Measurements from ENCODE around the gene ADA. TPM values are rescaled to one million over a fixed set of nuclear protein-coding genes. Genes with fewer than 3 reads are reported as not detected.
A peak's percentile ranks its signal among the peaks of the same experiment; 100 is the strongest.

ADA gene
- polyA plus RNA-seq (0.52 and 0.56 TPM in 2 replicates), polyA minus RNA-seq (0.81 TPM in 1 of 2 replicates, not detected in the other)

DNA sequence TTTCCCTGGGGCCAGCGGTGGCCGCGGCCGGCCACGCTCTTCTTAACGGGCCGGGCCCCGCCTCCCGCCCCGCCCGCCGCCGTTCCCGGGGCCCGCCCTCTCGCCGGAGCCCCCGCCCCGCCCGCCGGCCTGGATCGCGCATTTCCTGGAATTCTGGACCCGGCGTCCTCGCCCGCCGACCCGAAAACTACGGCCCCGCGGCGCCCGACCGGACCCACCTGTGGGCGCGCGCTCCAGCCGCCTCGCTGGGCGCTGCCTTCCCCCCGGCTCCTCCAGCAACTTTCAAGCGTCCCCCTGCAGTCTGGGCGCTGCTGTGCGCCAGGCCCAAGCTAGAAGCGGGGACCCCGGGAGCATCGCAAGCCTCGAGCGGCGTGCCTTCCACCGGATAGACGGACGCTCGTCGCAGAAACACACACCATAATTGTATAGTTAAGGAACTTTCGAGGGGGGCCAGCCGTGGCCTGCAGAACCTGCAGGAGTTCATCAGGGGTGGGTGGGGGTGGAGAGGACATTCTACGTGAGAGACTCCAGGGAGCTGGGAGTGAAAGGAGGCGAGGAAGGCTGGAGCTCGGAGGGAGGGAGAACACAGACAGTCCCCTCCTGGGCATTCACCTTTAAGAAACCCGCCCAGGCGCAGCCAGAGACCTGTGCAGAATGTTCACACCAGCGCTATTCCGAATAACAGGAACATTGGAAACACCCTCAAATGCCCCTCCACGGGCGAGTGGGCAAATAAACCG, at the start of gene ADA:
ADA (minus strand) TSS at position 16 of the 740 bp plus-strand sequence. CDS start 92 bp downstream, outside the sequence.
- H3K79me2 ChIP-seq (replicated peaks; ENCODE audit: insufficient read depth, low read length): no peaks in the 10 kb centered on the region
- peak within 1 kb of the TSS; percentile 20 for H3K9ac ChIP-seq (ENCODE audit: low read length)
- peak within 1 kb of the TSS; percentile 64 for H3K4me3 ChIP-seq (ENCODE audit: low read length)
- no peak within 1 kb of the TSS for H3K4me2 ChIP-seq (ENCODE audit: low read length)
- H3F3A ChIP-seq (ENCODE audit: insufficient read depth, low read length, poor library complexity, severe bottlenecking): peaks cover 3% of the 10 kb centered on the region
- H4K20me1 ChIP-seq (ENCODE audit: insufficient read depth): no peaks in the 10 kb centered on the region
- H3K36me3 ChIP-seq (ENCODE audit: insufficient read depth, low read length): no peaks in the 10 kb centered on the region
- H2AFZ ChIP-seq (ENCODE audit: low read depth, low read length): no peak within 1 kb of the TSS
- no peak within 1 kb of the TSS for H3K27ac ChIP-seq (ENCODE audit: low read length)
- H3K9me3 ChIP-seq (ENCODE audit: low read length): no peaks in the 10 kb centered on the region
- TF ChIP-seq, protein P1, sequence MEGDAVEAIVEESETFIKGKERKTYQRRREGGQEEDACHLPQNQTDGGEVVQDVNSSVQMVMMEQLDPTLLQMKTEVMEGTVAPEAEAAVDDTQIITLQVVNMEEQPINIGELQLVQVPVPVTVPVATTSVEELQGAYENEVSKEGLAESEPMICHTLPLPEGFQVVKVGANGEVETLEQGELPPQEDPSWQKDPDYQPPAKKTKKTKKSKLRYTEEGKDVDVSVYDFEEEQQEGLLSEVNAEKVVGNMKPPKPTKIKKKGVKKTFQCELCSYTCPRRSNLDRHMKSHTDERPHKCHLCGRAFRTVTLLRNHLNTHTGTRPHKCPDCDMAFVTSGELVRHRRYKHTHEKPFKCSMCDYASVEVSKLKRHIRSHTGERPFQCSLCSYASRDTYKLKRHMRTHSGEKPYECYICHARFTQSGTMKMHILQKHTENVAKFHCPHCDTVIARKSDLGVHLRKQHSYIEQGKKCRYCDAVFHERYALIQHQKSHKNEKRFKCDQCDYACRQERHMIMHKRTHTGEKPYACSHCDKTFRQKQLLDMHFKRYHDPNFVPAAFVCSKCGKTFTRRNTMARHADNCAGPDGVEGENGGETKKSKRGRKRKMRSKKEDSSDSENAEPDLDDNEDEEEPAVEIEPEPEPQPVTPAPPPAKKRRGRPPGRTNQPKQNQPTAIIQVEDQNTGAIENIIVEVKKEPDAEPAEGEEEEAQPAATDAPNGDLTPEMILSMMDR (IDR thresholded peaks at IDR 0.05; ENCODE audit: poor library complexity, severe bottlenecking): no peak
- TF ChIP-seq, protein P2, sequence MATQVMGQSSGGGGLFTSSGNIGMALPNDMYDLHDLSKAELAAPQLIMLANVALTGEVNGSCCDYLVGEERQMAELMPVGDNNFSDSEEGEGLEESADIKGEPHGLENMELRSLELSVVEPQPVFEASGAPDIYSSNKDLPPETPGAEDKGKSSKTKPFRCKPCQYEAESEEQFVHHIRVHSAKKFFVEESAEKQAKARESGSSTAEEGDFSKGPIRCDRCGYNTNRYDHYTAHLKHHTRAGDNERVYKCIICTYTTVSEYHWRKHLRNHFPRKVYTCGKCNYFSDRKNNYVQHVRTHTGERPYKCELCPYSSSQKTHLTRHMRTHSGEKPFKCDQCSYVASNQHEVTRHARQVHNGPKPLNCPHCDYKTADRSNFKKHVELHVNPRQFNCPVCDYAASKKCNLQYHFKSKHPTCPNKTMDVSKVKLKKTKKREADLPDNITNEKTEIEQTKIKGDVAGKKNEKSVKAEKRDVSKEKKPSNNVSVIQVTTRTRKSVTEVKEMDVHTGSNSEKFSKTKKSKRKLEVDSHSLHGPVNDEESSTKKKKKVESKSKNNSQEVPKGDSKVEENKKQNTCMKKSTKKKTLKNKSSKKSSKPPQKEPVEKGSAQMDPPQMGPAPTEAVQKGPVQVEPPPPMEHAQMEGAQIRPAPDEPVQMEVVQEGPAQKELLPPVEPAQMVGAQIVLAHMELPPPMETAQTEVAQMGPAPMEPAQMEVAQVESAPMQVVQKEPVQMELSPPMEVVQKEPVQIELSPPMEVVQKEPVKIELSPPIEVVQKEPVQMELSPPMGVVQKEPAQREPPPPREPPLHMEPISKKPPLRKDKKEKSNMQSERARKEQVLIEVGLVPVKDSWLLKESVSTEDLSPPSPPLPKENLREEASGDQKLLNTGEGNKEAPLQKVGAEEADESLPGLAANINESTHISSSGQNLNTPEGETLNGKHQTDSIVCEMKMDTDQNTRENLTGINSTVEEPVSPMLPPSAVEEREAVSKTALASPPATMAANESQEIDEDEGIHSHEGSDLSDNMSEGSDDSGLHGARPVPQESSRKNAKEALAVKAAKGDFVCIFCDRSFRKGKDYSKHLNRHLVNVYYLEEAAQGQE (IDR thresholded peaks at IDR 0.05; ENCODE audit: borderline replicate concordance): no peak
- TF ChIP-seq EZH2 (IDR thresholded peaks at IDR 0.05; ENCODE audit: borderline replicate concordance, insufficient read depth, low read length, poor library complexity, severe bottlenecking): no peak
- no peak for TF ChIP-seq RAD21 (conservative IDR thresholded peaks at IDR 0.05)
- no peak for TF ChIP-seq POLR2AphosphoS5 (IDR thresholded peaks at IDR 0.05)
- TF ChIP-seq TAF1 (IDR thresholded peaks at IDR 0.05; ENCODE audit: low read depth): no peak
- no peak for TF ChIP-seq MXI1 (conservative IDR thresholded peaks at IDR 0.05; ENCODE audit: poor library complexity, severe bottlenecking)
- TF ChIP-seq EP300 (conservative IDR thresholded peaks at IDR 0.05; ENCODE audit: poor library complexity, severe bottlenecking): no peak
- no peak for TF ChIP-seq SMC3 (conservative IDR thresholded peaks at IDR 0.05; ENCODE audit: poor library complexity)
- H3K27me3 ChIP-seq (ENCODE audit: insufficient read depth, low read depth, low read length): peaks cover 22% of the 10 kb centered on the region
- no peaks in the 10 kb centered on the region for H3K9me2 ChIP-seq (ENCODE audit: insufficient read depth, low read length)

DNA sequence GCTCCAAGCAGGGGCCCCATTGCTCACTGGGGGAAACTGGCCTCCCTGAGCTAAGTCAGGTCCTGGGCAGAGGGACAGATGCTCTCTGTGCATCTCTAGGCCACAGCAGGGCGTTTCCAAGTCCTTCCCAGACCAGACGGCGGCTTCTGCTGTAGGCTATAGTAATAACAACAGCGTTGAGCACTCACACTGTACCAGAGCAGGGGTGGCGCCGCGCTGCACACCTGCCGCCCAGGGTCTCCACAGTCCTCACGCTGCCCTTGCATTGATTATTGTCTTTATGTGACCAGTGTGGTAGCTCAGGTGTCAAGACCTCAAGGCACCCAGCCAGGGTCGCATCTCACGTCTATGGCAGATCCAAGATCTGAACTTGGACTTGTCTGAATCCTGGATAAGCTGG, 48.8 kb upstream of the ADA start:
- H3K79me2 ChIP-seq (replicated peaks; ENCODE audit: insufficient read depth, low read length): no peaks in the 10 kb centered on the region
- no peaks in the 10 kb centered on the region for H3K27me3 ChIP-seq (ENCODE audit: insufficient read depth, low read depth, low read length)
- no peak overlapping the region for H2AFZ ChIP-seq (ENCODE audit: low read depth, low read length)
- H3K27ac ChIP-seq (ENCODE audit: low read length): no peak overlapping the region
- TF ChIP-seq MXI1 (conservative IDR thresholded peaks at IDR 0.05; ENCODE audit: poor library complexity, severe bottlenecking) (no peak), EP300 (conservative IDR thresholded peaks at IDR 0.05; ENCODE audit: poor library complexity, severe bottlenecking) (no peak), EZH2 (IDR thresholded peaks at IDR 0.05; ENCODE audit: borderline replicate concordance, insufficient read depth, low read length, poor library complexity, severe bottlenecking) (no peak), TAF1 (IDR thresholded peaks at IDR 0.05; ENCODE audit: low read depth) (no peak), POLR2AphosphoS5 (IDR thresholded peaks at IDR 0.05) (no peak), SMC3 (conservative IDR thresholded peaks at IDR 0.05; ENCODE audit: poor library complexity) (no peak), RAD21 (conservative IDR thresholded peaks at IDR 0.05) (no peak)
- TF ChIP-seq, protein P1 (IDR thresholded peaks at IDR 0.05; ENCODE audit: poor library complexity, severe bottlenecking): no peak
- TF ChIP-seq, protein P2 (IDR thresholded peaks at IDR 0.05; ENCODE audit: borderline replicate concordance): no peak
- no peaks in the 10 kb centered on the region for H3K9me2 ChIP-seq (ENCODE audit: insufficient read depth, low read length)
- H3K4me2 ChIP-seq (ENCODE audit: low read length): no peak overlapping the region
- H4K20me1 ChIP-seq (ENCODE audit: insufficient read depth): no peaks in the 10 kb centered on the region
- no peak overlapping the region for H3K9ac ChIP-seq (ENCODE audit: low read length)
- H3F3A ChIP-seq (ENCODE audit: insufficient read depth, low read length, poor library complexity, severe bottlenecking): no peaks in the 10 kb centered on the region
- H3K36me3 ChIP-seq (ENCODE audit: insufficient read depth, low read length): no peaks in the 10 kb centered on the region
- H3K4me3 ChIP-seq (ENCODE audit: low read length): no peak overlapping the region
- no peaks in the 10 kb centered on the region for H3K9me3 ChIP-seq (ENCODE audit: low read length)

All from neural cell (in vitro differentiated cells).